Endothelial cell of umbilical vein (primary cell): Measurements from ENCODE around the gene CD2AP. TPM values are rescaled to one million over a fixed set of nuclear protein-coding genes. Genes with fewer than 3 reads are reported as not detected.

Experiments
- BruUV-seq: library from RNA; stranded (reverse); fragments of 400-500 nt; replicated peaks from 2 replicates; lab custom pipeline; 2021; lab: Mats Ljungman, UMichigan
- CTCF ChIA-PET: fragments of 300-600, 350-600 bp; sonication (Branson Sonifier 250); formaldehyde crosslinking; loops from one replicate; lab custom pipeline; 2021; ENCODE audit warnings: antibody characterized with exemption, inconsistent platforms; lab: Charles Lee
- POLR2A ChIA-PET: fragments of 300-600, 350-600 bp; sonication (Branson Sonifier 250); formaldehyde crosslinking; loops from one replicate; lab custom pipeline; 2021; ENCODE audit warnings: antibody characterized with exemption, inconsistent platforms; lab: Charles Lee
- DNase-seq: peaks from one replicate; pipeline ENCODE4 v3.0.0-alpha.2; 2011; ENCODE audit warnings: low read depth, low spot score
- FAIRE-seq: peaks from 2 replicates; lab custom pipeline; 2011; peaks lifted over from hg19 to GRCh38; lab: Jason Lieb, UNC
- H2AFZ ChIP-seq: 2 replicates; pipeline ENCODE4 v1.6.0; 2012; ENCODE audit warnings: low read depth, low read length, control low read depth, inconsistent platforms
- H3K27ac ChIP-seq: 2 replicates; pipeline ENCODE4 v1.5.1; 2011; ENCODE audit warnings: low read depth, mild to moderate bottlenecking, control low read depth, low read length, moderate library complexity; ENCODE audit not compliant: insufficient read depth
- H3K27me3 ChIP-seq, 2 experiments: 2 replicates each; pipeline versions ENCODE4 v1.6.0 to v1.6.1; 2011; ENCODE audit warnings: low read length in 2 of 2, mixed read lengths in 1 of 2; ENCODE audit not compliant: control insufficient read depth in 2 of 2, insufficient read depth in 2 of 2
- H3K36me3 ChIP-seq, 2 experiments: 2 replicates in 1 of 2; 3 replicates in 1 of 2; pipeline ENCODE4 v1.5.1; 2011; ENCODE audit warnings: low read length in 2 of 2, mild to moderate bottlenecking in 1 of 2, moderate library complexity in 1 of 2; ENCODE audit not compliant: control insufficient read depth in 2 of 2, insufficient read depth in 2 of 2; ENCODE audit errors: extremely low read depth in 1 of 2
- H3K4me1 ChIP-seq: 3 replicates; pipeline ENCODE4 v1.5.1; 2011; ENCODE audit warnings: mild to moderate bottlenecking, low read length; ENCODE audit not compliant: control insufficient read depth, insufficient read depth; ENCODE audit errors: extremely low read depth
- H3K4me2 ChIP-seq: 2 replicates; pipeline ENCODE4 v1.6.1; 2011; ENCODE audit warnings: low read length, control low read depth, mixed read lengths; ENCODE audit not compliant: insufficient read depth
- H3K4me3 ChIP-seq, 3 experiments: fragments of 200-600 bp in 1 of 3; sonication (generic), shearing (Covaris generic) in 1 of 3; replicated peaks in 1 of 3; 2 replicates each; pipeline ENCODE4 v1.5.1; 2011 to 2016; ENCODE audit warnings: control low read depth in 3 of 3, low read length in 3 of 3, mild to moderate bottlenecking in 2 of 3, inconsistent platforms in 1 of 3, low read depth in 1 of 3, moderate library complexity in 1 of 3; ENCODE audit not compliant: insufficient read depth in 1 of 3
- H3K79me2 ChIP-seq: 2 replicates; pipeline ENCODE4 v1.6.0; 2012; ENCODE audit warnings: low read length, inconsistent platforms; ENCODE audit not compliant: control insufficient read depth, insufficient read depth
- H3K9ac ChIP-seq: replicated peaks from 2 replicates; pipeline ENCODE3; 2011; ENCODE audit warnings: low read length, control low read depth; ENCODE audit not compliant: insufficient read depth; ENCODE audit errors: extremely low read depth
- H3K9me1 ChIP-seq: replicated peaks from 3 replicates; pipeline ENCODE4 v1.6.0; 2011; ENCODE audit warnings: mild to moderate bottlenecking, low read length; ENCODE audit not compliant: control insufficient read depth, insufficient read depth; ENCODE audit errors: extremely low read depth
- H3K9me3 ChIP-seq: replicated peaks from 2 replicates; pipeline ENCODE4 v1.5.1; 2012; ENCODE audit warnings: low read length, inconsistent platforms; ENCODE audit not compliant: control insufficient read depth, insufficient read depth
- H4K20me1 ChIP-seq: replicated peaks from 2 replicates; pipeline ENCODE3; 2011; ENCODE audit warnings: mild to moderate bottlenecking, low read length; ENCODE audit not compliant: control insufficient read depth, insufficient read depth; ENCODE audit errors: extremely low read depth
- EZH2 ChIP-seq: IDR thresholded peaks from 2 replicates; pipeline ENCODE4 v1.6.1; 2012; ENCODE audit warnings: borderline replicate concordance, low read depth, mild to moderate bottlenecking, moderate library complexity, low read length, inconsistent platforms; ENCODE audit not compliant: severe bottlenecking
- FOS ChIP-seq: IDR thresholded peaks from 2 replicates; pipeline ENCODE4 v1.6.1; 2011; ENCODE audit warnings: mild to moderate bottlenecking, low read length, moderate library complexity, borderline replicate concordance; ENCODE audit not compliant: insufficient read depth
- GATA2 ChIP-seq: IDR thresholded peaks from 2 replicates; pipeline ENCODE4 v1.7.0; 2011; ENCODE audit warnings: low read depth, mild to moderate bottlenecking, moderate library complexity, mixed read lengths, low read length; ENCODE audit not compliant: insufficient read length, insufficient read depth
- JUN ChIP-seq: IDR thresholded peaks from 2 replicates; pipeline ENCODE4 v1.6.1; 2011; ENCODE audit warnings: borderline replicate concordance, low read depth; ENCODE audit not compliant: insufficient read length, insufficient read depth
- MAX ChIP-seq: IDR thresholded peaks from 2 replicates; pipeline ENCODE4 v1.6.1; 2011; ENCODE audit not compliant: insufficient read depth, insufficient read length
- MYC ChIP-seq: IDR thresholded peaks from one replicate; pipeline ENCODE4 v1.6.1; 2011; ENCODE audit warnings: mild to moderate bottlenecking, low read depth, low read length
- POLR2A ChIP-seq: IDR thresholded peaks from 2 replicates; pipeline ENCODE4 v1.6.1; 2012; ENCODE audit warnings: low read depth, mild to moderate bottlenecking, control low read depth, low read length
- POLR2AphosphoS5 ChIP-seq: IDR thresholded peaks from 2 replicates; pipeline ENCODE4 v1.6.1; 2012; ENCODE audit warnings: low read depth, mild to moderate bottlenecking, control low read depth, low read length, moderate library complexity; ENCODE audit not compliant: insufficient read depth
- dilution Hi-C: fragments of 300-500 bp; cut with MboI; formaldehyde crosslinking; loops from one replicate; pipeline ENCODE4 v1.15.0; 2019; ENCODE audit warnings: low sequenced_read_pairs; ENCODE audit not compliant: extremely low pct_ligation_motif_present
- intact Hi-C: fragments of 100-400 bp; cut with micrococcal nuclease; formaldehyde crosslinking; loops from one replicate; pipeline ENCODE4 v1.10.0; 2022
- polyA plus RNA-seq, 4 experiments: library from polyadenylated mRNA; depleted of rRNA in 3 of 4; stranded (reverse) in 3 of 4; unstranded in 1 of 4; fragments of >200 nt; gene quantifications; 2 replicates each; pipeline versions ENCODE4 v1.2.1 to v1.2.3, GENCODE V29; 2011 to 2012; ENCODE audit warnings: missing spikeins in 1 of 4
- total RNA-seq: library from RNA; stranded (reverse); gene quantifications from 2 replicates; pipeline ENCODE4 v1.2.3, GENCODE V29; 2021
- TF ChIP-seq, protein P1 (sequence below), 2 donors: IDR thresholded peaks; 1 replicate in 1 of 2; 2 replicates in 1 of 2; pipeline ENCODE4 v1.5.1; 2011; ENCODE audit warnings: low read length in 2 of 2, mild to moderate bottlenecking in 2 of 2, moderate library complexity in 2 of 2, control low read depth in 1 of 2, inconsistent platforms in 1 of 2, low read depth in 1 of 2; ENCODE audit not compliant: insufficient read depth in 1 of 2; ENCODE audit errors: extremely low read depth in 1 of 2

The CD2AP gene
- total and polyA plus RNA-seq, 2 donors (not counting 3 experiments of a cell fraction or from before 2014, with no cell fraction given) = 4.2 to 39.8 TPM

DNA sequence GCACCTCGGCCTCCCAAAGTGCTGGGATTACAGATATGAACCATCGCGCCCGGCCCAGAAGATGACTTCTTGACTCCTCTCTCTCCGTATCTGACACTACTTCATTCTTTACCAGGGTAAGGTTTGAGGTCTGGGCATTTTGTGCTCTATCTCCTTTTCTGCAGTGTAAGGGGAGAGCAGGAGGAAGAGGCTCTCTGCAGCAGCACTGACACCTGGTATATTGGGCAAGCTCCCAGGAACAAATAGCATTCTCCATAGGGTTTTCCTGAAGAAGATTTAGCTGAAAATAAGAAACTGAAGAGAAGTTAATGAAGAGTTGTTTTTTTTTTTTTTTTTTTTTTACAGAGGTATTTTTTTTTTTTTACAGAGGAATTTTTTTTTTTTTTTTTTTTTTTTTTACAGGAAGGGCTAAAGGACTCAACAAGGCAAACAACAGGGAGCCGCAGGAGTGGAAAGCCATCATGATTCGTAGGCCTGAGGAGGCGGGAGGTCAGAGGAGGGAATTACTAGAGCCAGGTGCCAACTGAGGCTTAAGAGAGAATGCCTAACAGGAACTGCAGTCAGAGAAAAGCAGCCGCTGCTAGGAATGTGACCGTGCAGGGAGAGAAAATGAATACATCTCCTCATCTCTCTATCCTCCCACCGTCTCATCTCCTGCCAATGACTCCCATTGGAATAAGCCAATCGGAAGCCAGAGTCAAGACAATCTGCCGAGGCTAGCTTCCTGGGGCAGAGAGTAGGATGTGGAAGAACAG is 186.1 kb downstream of the CD2AP start:
- no peak for DNase-seq
- no peak for FAIRE-seq
- no TSS peak for BruUV-seq
- Histone ChIP-seq H3K36me3 (no peaks in the 10 kb centered on the region), H3K27me3 (peaks cover 0 to 4% of the 10 kb centered on the region in 2 experiments), H2AFZ (no peak overlapping the region), H3K9me1 (no peaks in the 10 kb centered on the region), H3K4me3 (no peak overlapping the region), H3K4me1 (no peaks in the 10 kb centered on the region), H3K79me2 (no peaks in the 10 kb centered on the region), H3K9me3 (no peaks in the 10 kb centered on the region), H4K20me1 (no peaks in the 10 kb centered on the region), H3K27ac (no peak overlapping the region), H3K4me2 (no peak overlapping the region), H3K9ac (no peak overlapping the region)
- ChIA-PET POLR2A (no interaction called here), CTCF (no interaction called here)
- dilution Hi-C loops (no loop called here), intact Hi-C loops (no loop called here)
- TF ChIP-seq GATA2 (no peak), FOS (no peak), MAX (no peak), EZH2 (no peak), POLR2A (no peak), JUN (no peak), POLR2AphosphoS5 (no peak), MYC (no peak)
- TF ChIP-seq, protein P1, sequence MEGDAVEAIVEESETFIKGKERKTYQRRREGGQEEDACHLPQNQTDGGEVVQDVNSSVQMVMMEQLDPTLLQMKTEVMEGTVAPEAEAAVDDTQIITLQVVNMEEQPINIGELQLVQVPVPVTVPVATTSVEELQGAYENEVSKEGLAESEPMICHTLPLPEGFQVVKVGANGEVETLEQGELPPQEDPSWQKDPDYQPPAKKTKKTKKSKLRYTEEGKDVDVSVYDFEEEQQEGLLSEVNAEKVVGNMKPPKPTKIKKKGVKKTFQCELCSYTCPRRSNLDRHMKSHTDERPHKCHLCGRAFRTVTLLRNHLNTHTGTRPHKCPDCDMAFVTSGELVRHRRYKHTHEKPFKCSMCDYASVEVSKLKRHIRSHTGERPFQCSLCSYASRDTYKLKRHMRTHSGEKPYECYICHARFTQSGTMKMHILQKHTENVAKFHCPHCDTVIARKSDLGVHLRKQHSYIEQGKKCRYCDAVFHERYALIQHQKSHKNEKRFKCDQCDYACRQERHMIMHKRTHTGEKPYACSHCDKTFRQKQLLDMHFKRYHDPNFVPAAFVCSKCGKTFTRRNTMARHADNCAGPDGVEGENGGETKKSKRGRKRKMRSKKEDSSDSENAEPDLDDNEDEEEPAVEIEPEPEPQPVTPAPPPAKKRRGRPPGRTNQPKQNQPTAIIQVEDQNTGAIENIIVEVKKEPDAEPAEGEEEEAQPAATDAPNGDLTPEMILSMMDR (IDR thresholded peaks at IDR 0.05; ENCODE audit: extremely low read depth in 1 of 2, insufficient read depth in 1 of 2, low read depth in 1 of 2, low read length in 2 of 2) = no peak
